GM21723 (cell line): Measurements from ENCODE around the gene PEX11G.
"Not testable (repeated sequence)": the region's sequence is repeated elsewhere in the genome, so short reads cannot be mapped to it uniquely, and the experiment has no call there.

Experiments used
- ATAC-seq: cut with Tn5 transposase; IDR thresholded peaks from one replicate; pipeline ENCODE4 v1.9.1; 2021; ENCODE audit warnings: mild to moderate bottlenecking, moderate library complexity; ENCODE audit not compliant: unreplicated experiment

PEX11G gene

GRCh38 chr19:7441468-7442146 is 47.2 kb downstream of the PEX11G start:
- ATAC-seq = no peak

- ATAC-seq = no peak
Observed at GRCh38 chr19:7440188-7440975, 48.5 kb downstream of the PEX11G start.

GRCh38 chr19:7435586-7435985 is 53.2 kb downstream of the PEX11G start:
- ATAC-seq = no peak

- no peak for ATAC-seq
Observed at GRCh38 chr19:7434391-7434790, 54.4 kb downstream of the PEX11G start.

GRCh38 chr19:7433456-7433855 is 55.4 kb downstream of the PEX11G start:
- ATAC-seq = not testable (repeated sequence)

GRCh38 chr19:7429638-7430282 is 59.1 kb downstream of the PEX11G start:
- no peak for ATAC-seq

GRCh38 chr19:7428651-7429113 is 60.2 kb downstream of the PEX11G start:
- no peak for ATAC-seq

- ATAC-seq = no peak
Observed at GRCh38 chr19:7427944-7428343, 60.9 kb downstream of the PEX11G start.

- no peak for ATAC-seq
Observed at GRCh38 chr19:7426986-7427385, 61.8 kb downstream of the PEX11G start.
